HL-60/S4 (cell line): ENCODE measurements around the gene STEAP3.

ENCODE experiments used
- in situ Hi-C: fragments of 300-500 bp; cut with MboI; formaldehyde crosslinking; loops from 2 replicates; pipeline ENCODE4 v1.14.3; 2022; ENCODE audit warnings: low sequenced_read_pairs

The STEAP3 gene

GRCh38 chr2:119223521-119224390, at the start of gene STEAP3:
TSS of gene STEAP3 (plus strand) at chr2:119223834. CDS start at chr2:119231013, 7,179 bp downstream.
- in situ Hi-C loops: no loop called here

- in situ Hi-C loops: no loop called here
Measured at GRCh38 chr2:119174216-119174992, 49.2 kb upstream of the STEAP3 start.

DNA sequence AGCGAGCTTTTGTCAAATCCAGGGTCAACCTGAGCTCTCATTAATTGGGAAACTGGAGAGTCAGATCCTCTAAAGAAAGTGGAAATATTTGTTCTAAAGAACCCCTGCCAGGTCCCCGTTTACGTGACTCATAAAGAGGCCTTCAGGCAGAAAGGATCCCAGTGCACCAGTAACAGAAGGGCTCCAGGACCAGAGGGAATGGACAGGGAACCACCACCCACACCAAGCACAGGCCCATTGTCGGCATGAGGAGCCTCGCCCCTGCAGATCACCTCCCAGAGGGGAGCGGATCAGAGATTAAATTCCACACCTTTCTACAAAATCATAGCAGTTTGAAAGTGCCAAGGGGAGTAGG, 48.7 kb upstream of the STEAP3 start:
- in situ Hi-C loops: no loop called here

DNA sequence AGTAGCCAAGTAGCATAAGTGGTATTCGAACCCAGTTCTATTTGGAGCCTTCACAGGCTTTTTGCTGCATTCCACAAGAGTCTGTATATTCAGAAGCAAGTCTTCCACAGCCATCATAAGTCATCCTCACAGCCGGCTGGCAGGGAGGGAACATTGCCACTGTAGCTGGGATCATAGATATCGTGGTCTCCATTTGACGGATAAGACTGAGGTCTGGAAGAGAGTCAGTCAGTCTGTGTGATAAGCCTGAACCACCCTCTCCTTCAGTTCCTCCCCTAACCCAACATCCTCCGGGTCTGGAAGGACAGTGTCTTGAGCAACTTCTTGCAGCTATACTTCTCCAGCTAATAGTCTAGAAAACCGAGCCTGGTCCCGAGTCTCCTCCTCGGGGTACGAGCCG, 48.1 kb upstream of the STEAP3 start:
- in situ Hi-C loops: no loop called here

DNA sequence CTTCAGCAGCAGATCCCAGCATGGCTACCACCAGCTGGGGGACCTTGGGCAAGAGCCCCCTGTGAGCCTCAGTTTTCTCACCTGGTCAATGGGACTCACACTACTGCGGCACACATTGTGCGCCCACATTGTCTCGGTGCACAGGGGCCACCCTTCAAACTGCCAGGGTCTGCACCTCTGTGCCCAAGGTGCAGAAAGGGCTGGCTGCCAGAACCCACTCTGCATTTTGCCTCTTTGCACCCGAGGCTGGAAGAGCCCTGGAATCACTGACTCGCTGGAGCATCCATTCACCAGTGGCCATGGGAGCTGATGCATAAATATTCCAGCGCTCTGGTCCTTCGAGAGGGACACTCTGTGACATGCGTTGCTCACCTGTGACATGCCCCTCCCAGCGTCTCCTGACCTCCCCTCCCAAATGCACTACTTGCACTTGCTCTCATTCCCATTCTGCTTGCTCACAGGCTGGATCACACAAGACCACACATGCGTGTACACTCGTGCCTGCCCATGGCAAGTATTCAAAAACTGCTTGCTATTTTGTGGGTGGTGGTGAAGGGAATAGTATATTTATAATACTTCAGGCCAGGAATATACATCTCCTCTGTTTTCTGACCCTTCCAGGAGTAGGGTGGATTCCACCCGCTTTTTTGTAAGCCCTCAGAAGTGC, 46.3 kb upstream of the STEAP3 start:
- in situ Hi-C loops: no loop called here

DNA sequence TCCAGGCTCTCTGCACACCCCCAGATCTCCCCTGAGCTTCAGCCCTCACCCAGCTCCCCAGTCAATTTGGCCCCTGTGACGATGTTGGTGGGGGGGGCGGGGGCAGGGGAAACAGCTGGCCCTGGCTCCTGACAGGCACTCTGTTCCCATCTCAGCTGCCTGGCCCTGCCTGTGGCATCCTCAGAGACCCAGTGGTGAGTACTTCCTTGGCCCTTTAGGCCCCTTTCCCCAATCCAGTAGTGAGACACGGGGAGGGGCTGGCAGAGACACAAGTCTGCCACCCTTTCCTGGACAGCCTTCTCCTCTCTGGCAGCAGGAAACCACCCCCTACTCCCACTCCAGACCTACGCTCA, 45.8 kb upstream of the STEAP3 start:
- in situ Hi-C loops: no loop called here

- in situ Hi-C loops: no loop called here
Measured at GRCh38 chr2:119178776-119179175, 44.9 kb upstream of the STEAP3 start.

- in situ Hi-C loops: no loop called here
Measured at GRCh38 chr2:119179202-119179601, 44.4 kb upstream of the STEAP3 start.

GRCh38 chr2:119179991-119180390, 43.6 kb upstream of the STEAP3 start:
- in situ Hi-C loops: no loop called here

DNA sequence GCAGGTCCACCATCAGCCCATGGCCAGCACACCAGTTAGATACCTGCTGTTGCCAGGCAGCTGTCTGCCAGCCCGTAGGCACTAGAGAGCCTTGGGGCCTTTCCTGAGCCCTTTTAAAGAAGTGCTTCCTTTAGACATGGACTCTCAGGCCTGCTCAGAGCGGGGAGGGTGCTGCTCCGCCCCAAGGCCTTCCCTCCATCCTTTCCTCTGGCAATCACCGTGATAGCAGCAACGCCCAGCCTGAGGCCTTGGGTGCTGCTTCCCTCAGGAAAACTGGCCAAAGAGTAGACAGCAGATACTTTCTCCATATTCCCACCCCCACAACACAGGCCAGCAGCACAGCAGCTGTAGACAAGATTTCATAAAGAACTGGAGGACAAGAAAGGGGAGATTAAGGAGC, 42.7 kb upstream of the STEAP3 start:
- in situ Hi-C loops: no loop called here

- in situ Hi-C loops: no loop called here
Measured at GRCh38 chr2:119181391-119181790, 42.2 kb upstream of the STEAP3 start.

DNA sequence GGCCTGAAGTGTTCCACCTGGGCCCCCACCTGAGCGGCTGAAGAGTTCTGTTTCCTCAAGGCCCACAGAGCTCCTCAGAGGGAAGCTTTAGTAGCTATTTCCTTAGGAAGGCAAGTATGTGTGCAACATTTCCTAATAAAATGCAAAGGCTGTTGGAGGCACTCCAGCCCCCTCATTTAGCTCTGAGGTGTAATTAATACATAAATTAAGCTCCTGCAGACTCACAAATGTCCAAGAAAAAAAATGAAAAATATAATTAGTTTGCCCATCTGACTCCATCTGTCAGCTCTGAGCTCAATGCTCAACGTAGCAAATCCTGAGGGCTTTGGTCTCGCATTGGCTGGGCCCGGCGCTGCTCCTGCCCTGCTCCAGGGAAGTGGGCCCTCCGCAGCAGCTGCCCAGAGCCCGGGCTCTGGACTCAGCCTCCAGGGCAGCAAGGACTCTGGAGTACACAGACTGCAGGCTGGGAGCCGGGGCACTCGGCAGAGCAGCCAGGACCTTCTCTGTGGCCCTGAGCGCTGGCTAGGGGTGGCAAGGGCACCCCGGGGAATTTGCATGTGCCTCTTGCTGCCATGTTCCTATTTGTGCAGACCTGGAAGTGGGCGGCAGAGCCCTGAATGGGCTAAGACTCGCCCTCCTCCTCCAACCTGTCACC, 41.7 kb upstream of the STEAP3 start:
- in situ Hi-C loops: no loop called here

DNA sequence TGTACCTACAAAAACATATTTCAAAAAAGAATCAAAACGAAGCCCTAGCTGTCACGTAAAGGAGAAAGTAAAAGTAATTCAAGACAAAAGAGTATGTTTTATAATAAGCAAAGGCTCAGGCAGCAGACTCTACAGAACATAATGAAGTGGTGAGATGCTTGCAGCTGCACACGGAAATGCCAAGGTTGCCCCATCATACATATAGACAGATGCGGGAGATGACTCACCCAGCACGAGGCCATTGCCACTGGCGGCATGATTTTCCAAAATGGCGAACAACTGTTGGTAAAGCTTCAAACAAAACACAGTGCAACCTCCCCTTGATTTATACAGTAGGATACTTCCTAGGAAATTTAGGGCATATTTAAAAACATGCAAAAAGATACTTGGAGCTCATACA, 39.1 kb upstream of the STEAP3 start:
- in situ Hi-C loops: no loop called here

DNA sequence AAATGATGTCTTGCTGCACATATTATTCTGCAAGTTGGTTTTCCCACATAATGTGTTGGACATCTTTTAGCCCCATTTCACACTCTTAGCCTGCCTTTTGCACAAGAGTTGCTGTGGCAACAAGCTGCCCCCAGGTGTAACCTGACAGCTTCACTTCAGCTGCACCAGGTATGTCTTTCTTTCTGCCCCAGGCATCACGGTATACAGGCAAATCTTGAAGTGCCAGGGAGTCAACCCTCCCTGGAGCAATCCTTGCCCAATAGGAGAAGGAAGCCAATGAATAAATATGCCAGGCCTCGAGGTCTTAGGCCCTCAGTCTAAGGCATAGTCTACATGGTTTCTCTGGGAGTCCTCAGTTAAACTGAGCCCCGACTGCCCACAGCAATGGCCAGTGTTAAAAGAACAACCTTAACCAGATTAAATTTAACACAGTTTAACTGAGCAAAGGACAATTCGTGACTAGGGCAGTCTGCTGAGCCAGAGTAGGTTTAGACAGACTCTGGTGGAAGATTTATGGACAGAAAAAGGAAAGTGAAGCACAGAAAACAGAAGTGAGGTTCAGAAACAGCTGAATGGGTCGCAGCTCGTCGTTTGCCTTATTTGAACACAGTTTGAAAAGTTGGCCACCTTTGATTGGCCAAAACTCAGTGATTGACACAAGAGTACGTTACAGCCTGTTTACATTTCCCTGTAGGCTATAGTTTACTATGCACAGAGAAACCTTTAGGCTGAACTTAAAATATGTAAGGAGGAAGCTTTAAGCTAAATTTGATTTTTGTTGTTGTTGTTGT, 33.1 kb upstream of the STEAP3 start:
- in situ Hi-C loops: no loop called here

DNA sequence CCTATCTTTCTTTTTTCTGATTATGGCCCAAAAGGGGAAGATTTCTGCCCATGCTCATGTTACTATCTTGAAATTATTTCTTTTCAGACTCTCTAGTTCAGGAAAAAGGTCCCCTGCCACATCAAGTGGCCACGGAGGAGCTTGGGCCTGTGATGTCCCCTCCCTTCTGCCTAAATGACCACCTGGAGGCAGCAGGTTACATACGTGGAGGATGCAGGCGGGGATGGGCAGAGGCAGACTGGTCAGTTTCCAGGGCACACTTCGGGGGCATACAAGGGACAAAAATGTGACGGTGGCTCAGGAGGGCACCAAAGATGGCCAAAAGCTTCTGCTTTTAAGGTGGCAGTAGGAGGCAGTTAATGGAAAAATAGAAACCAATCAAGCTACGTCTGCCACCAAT, 30.7 kb upstream of the STEAP3 start:
- in situ Hi-C loops: no loop called here

DNA sequence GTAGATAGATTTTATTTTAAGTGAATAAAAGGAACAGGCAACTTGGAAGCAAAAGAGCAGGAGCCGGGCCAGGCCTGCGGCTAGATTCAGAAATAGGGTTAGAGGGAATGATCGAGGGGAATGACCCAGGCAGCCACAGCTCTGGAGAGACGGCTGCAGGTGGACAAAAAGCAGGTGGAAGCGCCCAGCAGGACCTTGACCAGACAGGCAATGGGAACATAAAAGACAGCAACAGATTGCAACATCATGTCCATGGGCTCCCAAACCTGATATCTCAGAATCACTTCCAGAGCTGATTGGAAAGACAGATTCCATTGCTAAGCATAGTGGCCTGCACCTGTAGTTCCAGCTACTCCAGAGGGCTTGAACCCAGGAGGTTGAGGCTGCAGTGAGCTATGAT, 28.6 kb upstream of the STEAP3 start:
- in situ Hi-C loops: no loop called here

DNA sequence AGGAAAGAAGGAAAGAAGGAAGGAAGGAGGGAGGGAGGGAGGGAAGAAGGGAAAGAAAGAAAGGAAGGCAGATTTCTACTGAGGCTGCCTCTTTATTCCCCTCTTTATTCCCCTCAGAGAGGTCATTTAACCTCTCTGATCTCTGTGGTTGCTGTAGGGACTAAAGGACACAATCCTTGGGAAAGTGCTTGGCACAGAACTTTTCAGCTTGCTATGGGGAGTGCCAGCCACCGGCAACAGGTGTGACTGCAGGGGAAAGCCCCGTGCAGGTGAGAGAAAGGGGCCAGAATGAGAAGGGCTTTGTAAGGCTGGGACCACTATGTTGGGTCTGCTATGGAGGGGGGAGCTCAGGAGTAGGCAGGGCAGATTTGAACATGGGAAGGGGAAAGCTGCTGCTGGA, 27.7 kb upstream of the STEAP3 start:
- in situ Hi-C loops: no loop called here

DNA sequence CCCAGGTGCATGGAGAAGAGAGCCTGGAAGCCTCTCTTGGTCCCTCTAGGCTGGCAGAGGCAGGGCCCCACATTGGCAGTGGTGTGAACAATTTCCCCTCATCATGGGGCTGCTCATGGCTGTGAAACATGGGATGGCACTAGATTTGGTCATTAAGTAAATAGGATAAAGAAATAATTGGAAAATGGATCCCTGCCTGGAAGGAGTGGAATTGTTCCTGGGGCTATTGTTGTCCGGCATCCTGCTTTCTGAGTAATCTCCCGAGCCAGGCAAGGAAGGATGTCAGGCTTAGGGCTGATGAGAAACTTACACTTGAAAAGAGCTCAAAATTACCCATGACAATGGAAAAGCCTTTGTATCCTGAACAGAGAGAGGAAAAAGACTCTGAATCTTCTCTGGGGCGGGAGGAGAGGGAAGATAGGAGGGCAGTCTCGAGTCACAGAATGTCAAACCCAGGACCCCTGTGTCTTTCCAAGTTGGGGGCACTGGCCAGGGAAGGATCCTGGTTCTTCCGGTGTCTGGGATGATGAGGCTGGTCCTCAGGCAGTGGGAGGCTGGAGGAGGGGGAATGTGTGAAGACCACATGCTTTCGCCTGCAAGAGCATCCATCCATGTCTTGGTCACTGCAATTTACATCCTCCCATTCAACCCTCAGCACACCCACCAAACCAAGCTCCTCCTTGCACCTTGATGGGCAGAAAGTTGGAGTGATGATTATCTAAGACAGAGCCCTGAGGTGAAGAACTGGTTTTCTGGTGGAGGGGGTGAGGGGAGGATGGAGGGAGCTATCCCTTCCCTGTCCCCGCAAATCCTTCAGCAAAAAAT, 27.1 kb upstream of the STEAP3 start:
- in situ Hi-C loops: no loop called here

- in situ Hi-C loops: no loop called here
Measured at GRCh38 chr2:119197126-119197405, 26.6 kb upstream of the STEAP3 start.
